ENCODE results near the gene IL10RB.
"Not testable (repeated sequence)": the region's sequence is repeated elsewhere in the genome, so short reads cannot be mapped to it uniquely, and the experiment has no call there.

IL10RB gene

GRCh38 chr21:33266050-33266788 is at the start of gene IL10RB:
Gene IL10RB (plus strand): TSS chr21:33266367. CDS start chr21:33266466, 99 bp downstream.
- DNase-seq (ENCODE audit: low read depth): no peak
- peak within 1 kb of the TSS; percentile 75 for H3K4me3 ChIP-seq (ENCODE audit: low read depth, low read length)
- no peak for TF ChIP-seq CTCF (IDR thresholded peaks at IDR 0.05; ENCODE audit: control insufficient read depth, extremely low read depth, insufficient read depth)

DNA sequence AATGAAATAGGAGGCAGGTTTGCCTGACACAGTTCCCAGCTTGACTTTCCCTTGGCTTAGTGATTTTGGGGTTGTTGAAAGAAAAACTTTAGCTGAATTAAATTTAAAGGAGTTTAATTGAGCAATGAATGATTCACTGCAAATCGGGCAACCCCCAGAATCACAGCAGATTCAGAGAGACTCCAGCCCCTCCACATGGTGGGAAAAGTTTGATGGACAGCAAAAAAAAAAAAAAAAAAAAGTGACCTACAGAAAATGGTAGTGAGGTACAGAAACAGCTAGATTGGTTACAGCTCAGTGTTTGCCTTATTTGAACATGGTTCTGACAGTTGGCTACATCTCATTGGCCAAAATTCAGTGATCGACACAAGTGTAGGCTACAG is 49.0 kb upstream of the IL10RB start:
- no peak for DNase-seq (ENCODE audit: low read depth)
- no peak for TF ChIP-seq CTCF (IDR thresholded peaks at IDR 0.05; ENCODE audit: control insufficient read depth, extremely low read depth, insufficient read depth)

DNA sequence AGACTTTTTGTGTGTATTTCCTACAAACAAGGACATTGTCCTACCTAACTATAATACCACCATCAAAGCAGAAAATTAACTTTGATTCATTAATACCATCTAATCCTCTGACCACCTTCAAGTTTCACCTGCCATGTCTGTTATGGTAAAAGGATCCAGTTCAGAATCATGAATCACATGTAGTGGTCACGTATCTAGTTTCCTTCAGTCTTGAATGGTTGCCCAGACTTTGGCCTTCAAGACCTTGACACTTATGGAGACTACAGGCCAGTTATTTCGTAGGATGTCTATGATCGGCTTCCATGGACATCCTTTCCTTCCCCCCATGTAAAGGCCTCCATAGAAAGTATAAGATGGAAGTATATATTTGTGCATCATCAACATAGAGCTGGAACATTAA is 46.9 kb upstream of the IL10RB start:
- H3K4me3 ChIP-seq (ENCODE audit: low read depth, low read length): no peak overlapping the region
- no peak for DNase-seq (ENCODE audit: low read depth)
- no peak for TF ChIP-seq CTCF (IDR thresholded peaks at IDR 0.05; ENCODE audit: control insufficient read depth, extremely low read depth, insufficient read depth)

More for the DNA sequence above, 49.0 kb upstream of the IL10RB start:
- no peak overlapping the region for H3K4me3 ChIP-seq (ENCODE audit: low read depth, low read length)

GRCh38 chr21:33219954-33220353 is 46.2 kb upstream of the IL10RB start:
- no peak for TF ChIP-seq CTCF (IDR thresholded peaks at IDR 0.05; ENCODE audit: control insufficient read depth, extremely low read depth, insufficient read depth)
- no peak for DNase-seq (ENCODE audit: low read depth)
- no peak overlapping the region for H3K4me3 ChIP-seq (ENCODE audit: low read depth, low read length)

DNA sequence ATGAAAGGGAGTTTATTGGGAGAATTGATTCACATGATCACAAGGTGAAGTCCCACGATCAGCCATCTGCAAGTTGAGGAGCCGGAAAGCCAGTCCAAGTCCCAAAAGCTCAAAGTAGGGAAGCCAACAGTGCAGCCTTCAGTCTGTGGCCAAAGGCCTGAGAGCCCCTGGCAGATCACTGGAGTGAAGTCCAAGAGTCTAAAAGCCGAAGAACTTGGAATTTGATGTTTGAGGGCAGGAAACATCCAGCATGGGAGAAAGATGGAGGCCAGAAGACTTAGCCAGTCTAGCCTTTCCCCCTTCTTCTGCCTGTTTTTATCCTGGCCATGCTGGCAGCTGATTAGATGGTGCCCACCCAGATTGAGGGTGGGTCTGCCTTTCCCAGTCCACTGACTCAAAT is 40.8 kb upstream of the IL10RB start:
- H3K4me3 ChIP-seq (ENCODE audit: low read depth, low read length); DNase-seq (ENCODE audit: low read depth): not testable (repeated sequence)

GRCh38 chr21:33228455-33228854 is 37.7 kb upstream of the IL10RB start:
- no peak for TF ChIP-seq CTCF (IDR thresholded peaks at IDR 0.05; ENCODE audit: control insufficient read depth, extremely low read depth, insufficient read depth)
- no peak overlapping the region for H3K4me3 ChIP-seq (ENCODE audit: low read depth, low read length)
- no peak for DNase-seq (ENCODE audit: low read depth)

- no peak for DNase-seq (ENCODE audit: low read depth)
- peak overlapping the region; percentile 85 for H3K4me3 ChIP-seq (ENCODE audit: low read depth, low read length)
These were observed 36.9 kb upstream of the IL10RB start for GRCh38 chr21:33229099-33229783.

More at GRCh38 chr21:33229099-33229783, 36.9 kb upstream of the IL10RB start:
- TF ChIP-seq CTCF (IDR thresholded peaks at IDR 0.05; ENCODE audit: control insufficient read depth, extremely low read depth, insufficient read depth): no peak
